ENCODE measurements around the gene CYGB. TPM values are rescaled to one million over a fixed set of nuclear protein-coding genes. Genes with fewer than 3 reads are reported as not detected.

CYGB gene
- total and polyA plus RNA-seq, 9 of the 15 experiments (the other 6 are each of a cell fraction or from before 2014, with no cell fraction given), result 0.08 to 0.95 (median 0.18) TPM; not detected in 5

GRCh38 chr17:76540381-76541300 lies 3.1 kb upstream of the CYGB start (continued):
- TF ChIP-seq, protein P1, sequence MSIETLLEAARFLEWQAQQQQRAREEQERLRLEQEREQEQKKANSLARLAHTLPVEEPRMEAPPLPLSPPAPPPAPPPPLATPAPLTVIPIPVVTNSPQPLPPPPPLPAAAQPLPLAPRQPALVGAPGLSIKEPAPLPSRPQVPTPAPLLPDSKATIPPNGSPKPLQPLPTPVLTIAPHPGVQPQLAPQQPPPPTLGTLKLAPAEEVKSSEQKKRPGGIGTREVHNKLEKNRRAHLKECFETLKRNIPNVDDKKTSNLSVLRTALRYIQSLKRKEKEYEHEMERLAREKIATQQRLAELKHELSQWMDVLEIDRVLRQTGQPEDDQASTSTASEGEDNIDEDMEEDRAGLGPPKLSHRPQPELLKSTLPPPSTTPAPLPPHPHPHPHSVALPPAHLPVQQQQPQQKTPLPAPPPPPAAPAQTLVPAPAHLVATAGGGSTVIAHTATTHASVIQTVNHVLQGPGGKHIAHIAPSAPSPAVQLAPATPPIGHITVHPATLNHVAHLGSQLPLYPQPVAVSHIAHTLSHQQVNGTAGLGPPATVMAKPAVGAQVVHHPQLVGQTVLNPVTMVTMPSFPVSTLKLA (conservative IDR thresholded peaks at IDR 0.05), result peak; percentile 61 to 76; a peak in 3 of 4 replicates
- no peak for TF ChIP-seq TAF7 (tag; IDR thresholded peaks at IDR 0.05)
- peak; percentile 67 for TF ChIP-seq PRDM10 (IDR thresholded peaks at IDR 0.05; ENCODE audit: partially characterized antibody)
- TF ChIP-seq, protein P2, sequence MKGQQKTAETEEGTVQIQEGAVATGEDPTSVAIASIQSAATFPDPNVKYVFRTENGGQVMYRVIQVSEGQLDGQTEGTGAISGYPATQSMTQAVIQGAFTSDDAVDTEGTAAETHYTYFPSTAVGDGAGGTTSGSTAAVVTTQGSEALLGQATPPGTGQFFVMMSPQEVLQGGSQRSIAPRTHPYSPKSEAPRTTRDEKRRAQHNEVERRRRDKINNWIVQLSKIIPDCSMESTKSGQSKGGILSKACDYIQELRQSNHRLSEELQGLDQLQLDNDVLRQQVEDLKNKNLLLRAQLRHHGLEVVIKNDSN (CRISPR knock-in tag; IDR thresholded peaks at IDR 0.05), result 0 out of 2 replicates have a peak, but pooled peaks have one; percentile 31
- TF ChIP-seq ZBTB17 (CRISPR knock-in tag; IDR thresholded peaks at IDR 0.05), result no peak
- no peak for TF ChIP-seq ZC3H11A (IDR thresholded peaks at IDR 0.05; ENCODE audit: low read depth, low read length)
- TF ChIP-seq, protein P3, sequence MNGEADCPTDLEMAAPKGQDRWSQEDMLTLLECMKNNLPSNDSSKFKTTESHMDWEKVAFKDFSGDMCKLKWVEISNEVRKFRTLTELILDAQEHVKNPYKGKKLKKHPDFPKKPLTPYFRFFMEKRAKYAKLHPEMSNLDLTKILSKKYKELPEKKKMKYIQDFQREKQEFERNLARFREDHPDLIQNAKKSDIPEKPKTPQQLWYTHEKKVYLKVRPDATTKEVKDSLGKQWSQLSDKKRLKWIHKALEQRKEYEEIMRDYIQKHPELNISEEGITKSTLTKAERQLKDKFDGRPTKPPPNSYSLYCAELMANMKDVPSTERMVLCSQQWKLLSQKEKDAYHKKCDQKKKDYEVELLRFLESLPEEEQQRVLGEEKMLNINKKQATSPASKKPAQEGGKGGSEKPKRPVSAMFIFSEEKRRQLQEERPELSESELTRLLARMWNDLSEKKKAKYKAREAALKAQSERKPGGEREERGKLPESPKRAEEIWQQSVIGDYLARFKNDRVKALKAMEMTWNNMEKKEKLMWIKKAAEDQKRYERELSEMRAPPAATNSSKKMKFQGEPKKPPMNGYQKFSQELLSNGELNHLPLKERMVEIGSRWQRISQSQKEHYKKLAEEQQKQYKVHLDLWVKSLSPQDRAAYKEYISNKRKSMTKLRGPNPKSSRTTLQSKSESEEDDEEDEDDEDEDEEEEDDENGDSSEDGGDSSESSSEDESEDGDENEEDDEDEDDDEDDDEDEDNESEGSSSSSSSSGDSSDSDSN (IDR thresholded peaks at IDR 0.05; ENCODE audit: borderline replicate concordance in 1 of 2, low read depth in 2 of 2, low read length in 2 of 2), result 0 out of 4 replicates have a peak, but pooled peaks of 1 of the 2 experiments have one; percentile 24
- no peak for TF ChIP-seq NR2C1 (IDR thresholded peaks at IDR 0.05)
- TF ChIP-seq NR2C1 (tag; IDR thresholded peaks at IDR 0.05), result no peak
- TF ChIP-seq SUPT5H (IDR thresholded peaks at IDR 0.05), result peak; percentile 62
- peak; percentile 93 for TF ChIP-seq L3MBTL2 (IDR thresholded peaks at IDR 0.05)
- no peak for TF ChIP-seq MIER1 (IDR thresholded peaks at IDR 0.05; ENCODE audit: low read depth)
- TF ChIP-seq, protein P4, sequence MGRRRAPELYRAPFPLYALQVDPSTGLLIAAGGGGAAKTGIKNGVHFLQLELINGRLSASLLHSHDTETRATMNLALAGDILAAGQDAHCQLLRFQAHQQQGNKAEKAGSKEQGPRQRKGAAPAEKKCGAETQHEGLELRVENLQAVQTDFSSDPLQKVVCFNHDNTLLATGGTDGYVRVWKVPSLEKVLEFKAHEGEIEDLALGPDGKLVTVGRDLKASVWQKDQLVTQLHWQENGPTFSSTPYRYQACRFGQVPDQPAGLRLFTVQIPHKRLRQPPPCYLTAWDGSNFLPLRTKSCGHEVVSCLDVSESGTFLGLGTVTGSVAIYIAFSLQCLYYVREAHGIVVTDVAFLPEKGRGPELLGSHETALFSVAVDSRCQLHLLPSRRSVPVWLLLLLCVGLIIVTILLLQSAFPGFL (CRISPR knock-in tag; IDR thresholded peaks at IDR 0.05), result no peak
- TF ChIP-seq ZNF263 (CRISPR knock-in tag; IDR thresholded peaks at IDR 0.05; ENCODE audit: borderline replicate concordance), result peak; percentile 71; the same call in 1 of the 2 replicates
- TF ChIP-seq MBD2 (IDR thresholded peaks at IDR 0.05; ENCODE audit: borderline replicate concordance, low read depth), result peak; percentile 48; the same call in 1 of the 2 replicates
- peak; percentile 99 for TF ChIP-seq ATF7 (IDR thresholded peaks at IDR 0.05)
- TF ChIP-seq FOXP1 (CRISPR knock-in tag; IDR thresholded peaks at IDR 0.05), result peak; percentile 45; the same call in 1 of the 2 replicates

Data from K562 (cell line).